GM21825 (cell line): Measurements from ENCODE around the gene CHDH.

Experiments
- ATAC-seq: cut with Tn5 transposase; IDR thresholded peaks from one replicate; pipeline ENCODE4 v1.9.1; 2021; ENCODE audit warnings: mild to moderate bottlenecking, moderate library complexity; ENCODE audit not compliant: unreplicated experiment

CHDH gene

DNA sequence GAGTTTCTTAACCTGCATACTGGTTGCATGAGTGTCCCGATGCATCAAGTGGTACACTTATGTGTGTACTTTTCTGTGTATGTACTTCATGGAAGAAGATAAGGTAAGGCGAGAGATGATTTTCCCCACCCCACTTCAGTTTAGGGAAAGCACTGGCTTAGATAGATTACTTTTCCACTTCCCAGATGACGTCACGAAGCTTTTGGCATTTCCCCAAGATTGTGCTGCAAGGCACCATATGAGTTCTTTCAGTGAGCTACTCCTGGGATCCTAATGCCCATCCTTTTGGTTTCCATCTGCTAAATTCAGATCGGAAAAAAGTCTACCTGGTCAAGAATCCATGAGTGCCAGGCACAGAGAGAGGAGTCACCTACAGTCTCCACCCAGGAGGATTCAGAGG, 4.7 kb upstream of the CHDH start:
- no peak for ATAC-seq

DNA sequence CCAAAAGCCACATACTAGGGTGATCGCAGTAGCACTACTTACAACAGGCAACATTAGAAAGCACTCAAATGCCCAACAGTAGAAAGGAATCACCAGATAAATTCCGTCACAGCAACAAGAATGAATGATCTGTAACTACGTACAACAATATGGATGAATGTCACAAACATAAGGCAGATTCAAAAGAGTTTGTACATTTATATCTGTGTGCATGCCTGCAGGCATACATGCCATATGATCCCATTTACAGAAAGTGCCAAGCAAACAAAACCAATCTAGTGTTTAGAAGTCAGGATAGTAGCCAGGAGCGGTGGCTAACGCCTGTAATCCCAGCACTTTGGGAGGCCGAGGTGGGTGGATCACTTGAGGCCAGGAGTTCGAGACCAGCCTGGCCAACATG, 3.7 kb upstream of the CHDH start:
- no peak for ATAC-seq

DNA sequence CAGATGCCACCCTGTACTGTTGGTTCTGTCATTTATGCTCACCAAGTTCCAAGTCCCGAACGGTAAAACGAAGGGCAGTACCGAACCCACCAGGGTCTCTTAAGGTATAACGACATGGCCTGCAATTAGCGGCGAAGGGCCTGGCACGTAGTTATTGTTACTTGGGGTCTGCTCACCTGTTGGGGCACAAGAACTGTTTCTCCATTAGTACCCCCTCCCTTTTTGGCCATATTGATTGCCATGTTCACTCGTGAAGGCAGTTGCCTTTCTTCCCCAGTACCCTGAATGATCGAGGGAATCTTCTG, 584 bp upstream of the CHDH start:
- ATAC-seq, result no peak

DNA sequence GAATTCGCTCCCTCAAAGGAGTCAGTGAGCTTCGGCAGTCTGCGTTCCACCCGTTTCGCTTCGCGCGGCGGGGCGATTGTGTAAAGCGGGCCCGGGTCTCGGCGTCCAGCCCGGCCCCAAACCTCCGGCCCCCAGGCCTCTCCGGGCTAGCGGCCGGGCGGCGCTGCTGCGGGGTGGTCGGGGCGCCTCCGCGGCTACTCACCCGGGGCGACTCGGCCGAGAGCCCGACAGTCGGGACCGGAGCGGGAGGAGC, 412 bp downstream of the CHDH start:
- ATAC-seq, result peak; percentile 9

DNA sequence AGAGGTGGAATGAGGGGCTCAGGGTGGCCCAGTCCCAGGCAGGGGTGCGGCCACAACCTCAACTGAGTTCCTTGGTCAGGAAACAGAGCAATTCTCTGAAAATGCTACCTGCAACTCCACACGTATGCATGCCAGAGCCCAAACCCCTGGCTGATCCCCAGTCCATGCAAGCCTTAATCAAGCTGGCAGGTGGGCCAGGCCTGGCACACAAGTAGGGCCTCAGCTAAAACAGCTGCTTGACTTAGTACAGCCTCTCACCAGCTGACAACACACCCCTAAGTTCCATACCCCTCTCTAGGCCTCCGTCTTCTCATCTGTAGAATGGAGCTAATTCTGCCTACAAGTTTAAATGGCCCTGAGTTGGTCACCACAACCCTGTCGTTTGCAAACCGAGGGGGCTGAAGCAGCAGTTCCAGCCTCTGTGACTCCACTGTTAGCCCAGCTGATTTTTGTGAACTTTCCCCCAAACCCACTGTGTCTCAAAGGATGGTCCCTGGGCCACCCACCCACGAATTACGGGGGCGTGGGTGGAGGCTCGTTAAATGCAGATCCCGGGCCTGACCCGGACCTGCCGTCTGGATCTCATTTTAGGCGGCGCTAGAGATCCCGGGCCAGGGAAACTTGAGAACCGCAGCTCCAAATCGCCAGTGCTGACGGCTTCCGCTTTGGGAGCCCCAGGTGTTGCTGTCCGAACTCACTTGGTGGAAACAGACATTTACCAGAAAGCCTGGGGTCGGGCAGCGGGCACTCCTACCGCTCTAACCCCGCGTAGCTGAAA, 927 bp downstream of the CHDH start:
- no peak for ATAC-seq

DNA sequence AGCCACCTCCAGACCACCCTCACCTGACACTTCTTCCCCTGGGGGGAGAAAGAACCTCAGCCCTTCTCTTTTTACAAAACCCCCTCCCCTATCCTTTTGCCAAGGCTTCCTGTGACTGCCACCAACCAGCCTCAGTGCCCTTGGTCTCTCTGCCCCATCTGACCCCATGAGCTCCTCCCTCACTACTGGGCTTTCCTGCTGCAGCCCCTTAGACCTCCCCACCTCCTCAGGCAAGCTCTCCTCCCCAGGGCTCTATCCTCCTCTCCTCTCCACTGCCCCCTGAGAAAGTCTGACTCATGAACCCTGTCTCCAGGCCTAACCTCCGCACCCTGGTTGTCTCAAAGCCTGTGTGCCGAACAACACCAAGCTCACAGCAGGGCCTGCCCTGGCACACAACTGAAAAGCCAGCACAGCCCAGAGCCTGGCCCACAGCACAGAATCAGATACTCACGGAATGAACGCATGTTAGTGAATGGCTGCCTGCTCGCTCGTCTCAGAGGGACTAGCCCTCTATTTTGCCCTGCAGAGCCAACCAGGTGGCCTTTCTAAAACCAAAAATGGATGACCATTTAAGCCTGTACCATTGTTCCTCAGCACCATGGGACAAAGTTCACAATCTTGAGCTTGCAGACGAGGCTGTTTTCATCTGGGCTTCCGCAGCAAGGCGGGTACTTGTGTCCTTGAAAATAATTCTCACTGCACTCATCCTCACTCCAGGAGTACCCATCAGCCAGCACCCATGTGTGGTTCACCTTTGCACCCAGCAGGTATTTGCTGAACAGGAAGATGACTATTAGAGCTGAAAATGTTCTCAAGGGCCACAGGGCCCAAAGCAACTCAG, 1.7 kb downstream of the CHDH start:
- no peak for ATAC-seq

DNA sequence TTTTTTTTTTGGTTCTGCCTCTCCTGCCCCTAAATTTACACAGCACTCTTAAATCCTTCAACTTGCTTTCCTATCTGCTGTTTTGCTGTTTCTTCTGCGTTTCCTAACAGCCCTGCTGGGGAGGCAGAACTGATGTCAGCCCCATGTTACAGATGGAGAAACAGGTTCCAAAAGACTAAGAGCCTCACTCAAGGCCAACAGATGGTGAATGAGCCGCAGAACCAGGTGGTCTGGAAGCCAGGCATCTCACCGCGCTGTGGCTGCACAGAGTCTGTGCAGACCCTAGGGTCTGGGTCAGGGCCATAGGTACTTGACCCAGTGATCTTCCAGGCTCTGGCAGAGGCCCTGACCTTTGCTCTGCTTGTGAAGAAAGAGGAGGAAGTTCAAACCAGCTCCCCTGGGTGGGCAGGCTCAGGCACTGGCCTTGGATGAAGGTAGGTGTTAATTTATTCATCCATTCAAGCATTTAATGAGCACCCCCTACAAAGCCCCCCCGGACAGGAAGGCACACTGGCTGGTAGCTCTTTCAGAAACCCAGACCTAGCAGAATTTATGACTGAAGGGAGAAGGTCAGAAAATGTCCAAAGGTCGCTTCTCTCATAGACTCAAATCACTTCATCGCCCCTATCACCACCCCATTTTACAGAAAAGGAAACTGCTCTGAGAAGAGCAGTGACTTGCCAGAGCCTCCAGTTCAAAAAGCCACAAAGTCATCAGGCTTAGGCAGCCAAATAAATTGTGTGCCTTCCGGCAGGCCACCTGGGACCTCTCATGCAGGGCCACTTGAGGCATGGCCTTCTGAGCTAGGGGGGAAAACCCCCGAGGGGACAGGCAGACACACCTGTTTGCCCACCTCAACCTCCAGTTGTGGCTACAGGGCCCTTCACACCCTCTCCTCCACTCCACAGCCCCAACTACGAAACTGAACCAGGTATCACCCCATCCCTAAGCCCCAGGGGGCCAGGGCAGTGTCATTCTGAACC, 2.7 kb downstream of the CHDH start:
- ATAC-seq, result no peak

DNA sequence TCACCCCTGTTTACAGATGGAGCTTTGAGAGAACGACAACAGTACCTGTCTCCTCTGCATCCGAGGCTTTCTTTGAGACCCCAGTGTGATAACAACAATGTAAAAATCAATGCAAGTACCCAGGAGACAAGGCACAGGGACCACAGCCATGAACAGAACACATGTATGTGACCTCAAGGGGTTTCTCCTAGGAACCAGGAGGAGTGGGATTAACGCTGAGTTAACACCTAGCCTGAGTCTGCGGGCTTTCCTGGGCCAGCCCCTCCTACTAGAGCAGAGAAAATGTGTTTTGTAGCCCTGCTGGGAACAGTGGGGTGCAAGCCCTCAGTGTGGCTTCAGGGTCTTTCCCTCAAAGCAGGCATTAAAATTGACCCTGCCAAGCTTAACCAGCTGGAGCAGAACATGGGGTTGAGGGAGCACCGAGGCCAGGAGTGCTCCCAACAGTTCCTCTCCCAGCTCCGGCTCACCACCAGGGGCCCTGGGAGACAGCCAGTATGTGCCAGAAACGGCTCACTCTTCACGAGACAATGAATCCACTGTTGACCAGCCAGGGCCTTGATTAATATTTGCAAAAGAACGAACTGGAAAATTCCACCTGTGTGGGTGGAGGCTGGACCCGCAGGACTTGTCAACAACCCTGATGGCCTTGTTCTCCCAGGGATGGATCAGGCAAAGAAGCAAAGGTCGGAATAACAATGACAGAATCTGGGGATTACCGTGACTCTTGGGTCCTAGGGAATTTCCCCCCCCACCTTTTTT, 3.6 kb downstream of the CHDH start:
- no peak for ATAC-seq

DNA sequence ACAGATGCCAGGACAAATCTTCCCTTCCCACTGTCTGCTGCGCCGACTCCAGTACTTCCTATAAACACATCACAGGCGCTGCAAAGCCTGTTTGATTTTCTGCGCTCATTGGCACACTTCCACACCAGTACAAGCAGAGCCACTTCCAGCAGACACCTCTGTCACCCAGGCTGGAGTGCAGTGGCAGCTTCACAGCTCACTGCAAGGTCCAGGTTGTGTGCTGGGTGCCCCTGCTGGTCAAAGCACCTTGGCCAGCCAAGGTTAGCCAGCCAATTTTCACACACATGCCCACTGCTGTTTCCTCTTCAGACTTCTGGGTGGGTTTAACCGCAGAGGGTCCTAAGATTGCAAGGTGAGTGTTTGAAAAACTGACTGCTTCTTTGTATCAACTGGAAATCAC, 4.9 kb downstream of the CHDH start:
- no peak for ATAC-seq

DNA sequence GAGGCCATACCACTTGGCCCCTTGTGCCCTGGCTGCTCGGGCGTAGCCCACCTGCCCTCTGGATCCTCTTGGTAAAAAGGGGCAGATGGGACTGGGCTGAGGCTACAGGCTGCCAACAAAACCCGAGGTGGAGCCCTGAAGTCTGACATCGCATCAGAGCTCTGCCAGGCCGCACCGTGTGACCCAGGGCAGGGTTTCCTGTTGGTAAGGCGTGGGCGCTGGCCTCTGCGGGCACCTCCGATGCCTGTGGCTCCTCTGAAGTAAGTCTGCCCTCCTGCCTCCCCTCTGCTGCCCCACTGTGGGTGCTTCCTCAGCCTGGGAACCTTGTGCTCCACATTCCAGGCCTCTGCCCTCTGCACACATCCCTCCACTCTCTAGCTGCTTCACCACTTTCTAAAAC, 8.9 kb downstream of the CHDH start:
- no peak for ATAC-seq

DNA sequence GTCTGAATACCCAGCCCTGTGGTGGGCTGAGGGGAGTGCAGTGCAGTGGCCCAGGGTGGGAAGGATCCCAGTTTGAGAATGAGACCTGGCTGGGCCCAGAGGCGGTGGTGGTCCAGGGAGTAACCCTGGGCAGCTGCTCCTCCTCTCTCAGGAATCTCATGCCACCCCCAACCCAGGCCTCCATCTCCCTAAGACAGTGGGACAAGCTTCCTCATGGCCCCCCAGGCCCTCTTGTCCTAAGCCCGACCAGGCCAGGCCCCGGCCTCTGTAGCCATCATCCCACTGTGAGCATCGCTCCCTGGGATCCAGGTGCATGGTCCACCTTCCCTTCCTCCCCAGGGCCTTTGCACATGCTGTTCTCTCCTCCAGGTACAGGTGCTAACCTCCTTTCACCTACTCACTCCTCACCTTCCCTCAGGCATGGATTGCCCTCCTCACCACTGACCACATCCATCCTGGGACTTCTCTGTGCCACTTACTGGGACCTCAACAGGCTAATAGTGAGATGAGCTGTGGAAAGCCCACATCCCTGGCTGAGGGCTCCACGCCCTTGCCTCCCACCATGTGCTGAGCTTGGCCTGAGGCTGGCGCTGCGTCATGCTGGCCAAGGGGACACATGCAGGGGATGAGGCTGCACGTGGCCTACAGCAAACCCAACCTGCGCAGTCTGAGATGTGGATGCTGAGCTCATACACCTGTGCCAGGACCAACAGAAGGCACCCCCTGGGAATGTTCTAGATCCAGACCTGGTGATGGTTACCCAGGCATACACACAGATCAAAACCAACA, 9.9 kb downstream of the CHDH start:
- no peak for ATAC-seq

DNA sequence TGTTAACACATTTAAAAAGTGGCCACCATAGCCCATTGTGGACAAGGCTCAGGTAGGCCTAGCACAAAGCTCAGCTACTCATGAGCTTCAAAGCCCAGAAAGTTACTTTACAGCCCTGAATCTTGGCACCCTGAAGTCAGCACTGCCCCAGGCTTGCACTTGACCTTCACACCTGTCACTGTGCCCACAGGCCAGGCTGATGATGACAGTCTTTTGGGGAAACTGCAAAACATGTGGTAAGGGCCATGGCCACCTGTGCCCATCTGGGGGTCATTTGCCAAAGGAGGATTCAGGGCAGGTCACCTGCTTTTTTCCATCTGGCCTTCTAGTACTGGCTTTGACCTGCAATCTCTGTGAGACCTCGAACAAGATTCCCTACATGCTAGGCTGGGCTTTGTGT, 11.0 kb downstream of the CHDH start:
- no peak for ATAC-seq

DNA sequence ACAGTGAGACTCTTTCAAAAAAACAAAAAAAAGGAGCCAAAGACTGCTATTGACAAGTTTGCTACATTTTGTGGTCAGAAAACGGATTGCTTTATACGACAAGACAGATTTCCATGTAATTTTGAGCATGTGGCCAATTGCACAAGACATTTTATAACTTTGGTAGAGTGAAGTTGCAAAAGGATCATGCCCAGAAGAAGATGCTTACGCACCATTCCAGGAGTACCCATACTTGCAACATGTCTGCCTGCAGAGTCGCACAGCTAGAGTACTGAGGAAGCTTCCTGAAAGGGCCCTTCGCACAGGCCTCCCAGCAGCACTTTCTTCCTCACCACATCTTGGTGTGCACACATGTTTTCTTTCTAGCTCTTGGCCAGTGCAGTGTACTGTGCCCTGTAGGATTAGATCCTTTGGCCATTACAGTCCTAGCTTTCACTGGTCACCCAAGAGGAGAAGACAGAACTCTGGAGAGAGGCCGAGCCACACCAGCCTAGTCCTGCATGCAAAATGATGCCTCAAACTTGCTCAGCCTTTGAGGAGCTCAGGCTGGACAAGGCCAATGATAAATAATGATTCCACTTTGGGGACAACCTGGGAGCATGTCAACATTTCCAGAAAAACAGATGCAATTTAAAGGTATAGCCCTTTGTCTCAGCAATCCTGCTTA, 11.7 kb downstream of the CHDH start:
- no peak for ATAC-seq

DNA sequence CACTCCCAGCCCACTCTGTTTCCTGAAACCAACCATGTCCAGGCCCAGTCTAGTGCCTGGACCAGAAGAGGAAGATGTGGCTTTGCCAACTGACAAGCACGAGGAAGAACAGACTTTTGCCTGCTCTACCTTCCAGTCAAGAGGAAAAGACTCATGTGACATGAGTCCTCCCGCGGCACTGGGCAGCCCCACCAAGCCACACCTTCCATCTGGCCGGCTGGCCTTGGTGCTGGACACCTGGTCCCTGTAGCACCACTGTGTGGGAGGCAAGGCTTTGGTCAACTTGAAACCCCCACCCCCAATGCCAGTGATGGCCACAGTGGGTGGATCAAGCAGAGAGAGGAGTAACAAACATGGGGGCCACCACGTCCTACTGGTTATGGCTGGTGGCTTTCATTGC, 12.5 kb downstream of the CHDH start:
- no peak for ATAC-seq

DNA sequence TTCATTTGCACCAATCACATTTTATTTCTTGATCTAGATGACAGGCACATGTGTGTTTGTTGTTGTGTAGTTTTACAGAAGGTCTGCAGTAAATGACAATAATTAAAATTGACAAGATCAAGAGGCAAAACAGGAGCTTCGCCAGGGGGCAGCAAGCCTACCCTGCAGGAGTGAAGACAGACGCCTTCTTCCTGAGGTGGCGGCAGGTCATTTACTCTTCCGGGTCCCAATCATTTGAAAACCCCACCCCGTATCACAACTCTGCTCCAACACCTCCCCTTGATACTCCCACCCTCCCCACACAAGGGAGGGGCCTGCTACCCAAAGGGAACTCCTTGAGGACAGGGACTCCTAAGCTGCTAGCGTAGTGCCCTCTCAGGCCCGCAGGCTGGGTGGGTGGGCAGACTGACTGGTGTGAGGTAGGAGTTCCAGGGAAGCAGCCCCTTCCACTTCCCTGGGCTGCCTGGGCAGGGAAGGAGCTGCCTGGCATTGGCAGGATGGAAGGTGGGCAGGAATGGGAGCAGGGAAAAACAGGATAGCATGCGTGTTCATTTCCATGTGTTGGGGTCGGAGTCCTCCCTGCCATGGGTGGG, 13.1 kb downstream of the CHDH start:
- no peak for ATAC-seq

DNA sequence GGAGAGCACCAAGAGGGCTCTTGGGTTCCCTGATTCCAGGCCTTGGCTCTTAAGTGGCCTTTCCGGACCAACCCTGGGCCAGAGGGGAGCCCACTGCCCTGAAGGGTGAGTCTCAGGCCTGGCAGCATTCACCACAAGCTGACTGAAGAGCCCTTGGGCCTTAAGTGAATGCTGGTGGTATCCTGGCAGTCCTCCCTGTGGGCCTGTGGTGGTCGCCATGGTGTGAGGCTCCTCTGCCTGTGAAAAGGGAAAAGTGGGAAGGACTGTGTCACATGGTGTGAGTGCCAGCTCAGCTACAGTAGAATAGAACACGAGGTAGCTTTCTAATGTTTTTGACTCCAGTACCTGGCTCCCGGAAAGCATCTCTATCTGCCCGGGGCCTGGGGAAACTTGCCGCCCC, 15.3 kb downstream of the CHDH start:
- no peak for ATAC-seq

DNA sequence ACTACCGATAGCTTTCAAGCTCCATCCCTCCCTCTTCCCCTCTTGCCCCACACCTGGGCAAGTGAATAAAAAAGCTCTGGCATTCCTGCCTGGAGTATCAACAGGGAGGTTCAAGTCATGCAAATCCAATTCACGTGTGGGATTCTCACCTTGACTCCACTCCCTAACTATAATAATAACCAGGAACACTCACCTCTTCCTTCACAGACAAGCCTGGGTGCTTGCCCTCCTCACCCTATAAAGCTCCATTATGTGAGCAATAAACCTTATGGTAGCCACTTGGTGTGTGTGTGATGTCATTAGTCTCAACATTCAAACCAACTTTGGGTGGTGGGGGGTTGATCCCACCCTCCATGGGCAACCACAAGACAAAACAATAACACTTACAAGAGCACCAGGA, 16.6 kb downstream of the CHDH start:
- no peak for ATAC-seq

DNA sequence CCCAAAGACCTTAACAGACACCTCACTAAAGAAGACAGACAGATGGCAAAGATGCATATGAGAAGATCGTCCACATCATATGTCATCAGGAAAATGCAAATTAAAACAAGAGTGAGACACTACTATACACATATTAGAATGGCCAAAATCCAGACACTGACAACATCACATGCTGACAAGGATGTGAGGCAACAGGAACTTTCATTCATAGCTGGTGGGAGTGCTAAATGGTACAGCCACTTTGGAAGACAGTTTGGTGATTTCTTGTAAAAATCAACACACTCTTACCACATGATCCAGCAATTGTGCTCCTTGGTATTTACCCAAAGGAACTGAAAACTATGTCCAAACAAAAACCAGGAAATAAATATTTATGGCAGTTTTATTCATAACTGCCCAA, 17.6 kb downstream of the CHDH start:
- no peak for ATAC-seq

DNA sequence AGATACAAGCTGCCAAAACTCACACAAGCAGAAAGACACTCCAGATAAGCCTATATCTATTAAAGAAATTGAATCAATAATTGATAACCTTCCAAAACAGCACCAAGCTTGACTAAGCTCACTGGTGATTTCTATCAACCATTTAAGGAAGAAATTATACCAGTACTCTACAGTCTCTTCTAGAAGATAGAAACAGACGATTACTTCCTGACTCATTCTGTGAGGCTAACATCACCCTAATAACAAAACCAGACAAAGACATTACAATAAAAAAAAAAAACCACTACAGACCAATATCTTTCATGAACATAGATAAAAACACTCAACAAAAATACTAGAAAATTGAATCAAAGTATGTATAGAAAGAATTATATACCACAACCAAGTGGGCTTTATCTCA, 20.2 kb downstream of the CHDH start:
- no peak for ATAC-seq
